ENCODE data around the gene FAM200A. TPM values are rescaled to one million over a fixed set of nuclear protein-coding genes. Genes with fewer than 3 reads are reported as not detected.

FAM200A gene
- total and polyA plus RNA-seq, 2 of the 13 experiments (the other 11 are each of a cell fraction or from before 2014, with no cell fraction given) = 4.7 to 6.3 TPM

DNA sequence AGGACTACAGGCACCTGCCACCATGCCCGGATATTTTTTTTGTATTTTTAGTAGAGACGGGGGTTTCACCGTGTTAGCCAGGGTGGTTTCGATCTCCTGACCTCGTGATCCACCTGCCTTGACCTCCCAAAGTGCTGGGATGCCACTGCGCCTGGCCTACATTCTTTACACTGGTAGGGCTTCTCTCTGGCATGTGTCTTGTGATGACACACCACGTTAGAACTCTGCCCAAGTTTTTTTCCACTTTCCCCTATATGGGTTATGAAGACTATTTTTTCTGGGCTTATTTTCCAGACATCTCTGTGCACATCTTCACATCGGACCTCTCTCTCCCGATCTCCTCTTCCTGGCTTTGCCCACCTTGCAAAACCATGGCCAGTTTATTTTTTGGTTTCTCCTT, 10.7 kb downstream of the FAM200A start:
- Histone ChIP-seq H3K4me3 (replicated peaks in 1 of 3; ENCODE audit: insufficient read depth in 1 of 3, low read depth in 2 of 3, low read length in 3 of 3) (no peak overlapping the region), H2AFZ (ENCODE audit: low read length) (no peak overlapping the region), H3K9me3 (ENCODE audit: low read length) (no peaks in the 10 kb centered on the region), H3K79me2 (ENCODE audit: insufficient read depth, low read length) (no peaks in the 10 kb centered on the region), H3K27ac (ENCODE audit: extremely low read length, insufficient read depth, low read length) (no peak overlapping the region), H3K27me3 (ENCODE audit: control insufficient read depth in 1 of 2, insufficient read depth in 2 of 2, low read length in 2 of 2) (no peaks in the 10 kb centered on the region), H3K9ac (ENCODE audit: insufficient read depth, low read depth, low read length) (no peak overlapping the region), H3K36me3 (replicated peaks in 1 of 2; ENCODE audit: control insufficient read depth in 1 of 2, insufficient read depth in 2 of 2, low read length in 2 of 2) (peaks cover 0 to under 1% of the 10 kb centered on the region in 2 experiments; a peak in 1 of 5 replicates), H3K4me2 (ENCODE audit: low read depth, low read length) (no peak overlapping the region), H3K4me1 (ENCODE audit: insufficient read depth, low read length) (peaks cover 9% of the 10 kb centered on the region), H4K20me1 (ENCODE audit: insufficient read depth, low read length) (no peaks in the 10 kb centered on the region)
- DNase-seq (ENCODE audit: low spot score) (no peak), ATAC-seq (no peak; the same call in 2 of the 3 replicates), FAIRE-seq (no peak)
- in situ Hi-C loops (cut with HindIII; ENCODE audit: extremely low pct_ligation_motif_present, low pct_unique_long_range_greater_than_20kb) = no loop called here
- TF ChIP-seq, protein P1, sequence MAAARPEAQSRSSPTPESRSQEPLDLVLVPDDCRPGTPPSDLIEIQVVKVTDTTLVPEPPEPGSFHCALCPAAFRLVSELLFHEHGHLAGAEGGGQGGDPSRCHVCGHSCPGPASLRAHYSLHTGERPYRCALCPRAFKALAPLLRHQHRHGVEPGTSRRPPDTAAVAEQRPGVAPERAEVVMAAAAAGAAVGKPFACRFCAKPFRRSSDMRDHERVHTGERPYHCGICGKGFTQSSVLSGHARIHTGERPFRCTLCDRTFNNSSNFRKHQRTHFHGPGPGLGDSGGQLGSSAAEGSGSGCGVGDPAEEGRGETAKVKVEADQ (CRISPR knock-in tag; IDR thresholded peaks at IDR 0.05; ENCODE audit: borderline replicate concordance) = no peak
- TF ChIP-seq POGZ (CRISPR knock-in tag; IDR thresholded peaks at IDR 0.05) (no peak), ZNF616 (CRISPR knock-in tag; IDR thresholded peaks at IDR 0.05; ENCODE audit: low read depth) (no peak), MEF2D (CRISPR knock-in tag; IDR thresholded peaks at IDR 0.05) (no peak)
- TF ChIP-seq, protein P2, sequence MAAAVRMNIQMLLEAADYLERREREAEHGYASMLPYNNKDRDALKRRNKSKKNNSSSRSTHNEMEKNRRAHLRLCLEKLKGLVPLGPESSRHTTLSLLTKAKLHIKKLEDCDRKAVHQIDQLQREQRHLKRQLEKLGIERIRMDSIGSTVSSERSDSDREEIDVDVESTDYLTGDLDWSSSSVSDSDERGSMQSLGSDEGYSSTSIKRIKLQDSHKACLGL (CRISPR knock-in tag; IDR thresholded peaks at IDR 0.05) = no peak
- intact Hi-C loops (cut with micrococcal nuclease; ENCODE audit: unreplicated experiment) = no loop called here
- ChIA-PET CTCF (ENCODE audit: low intra/inter-chr PET ratio, low total read pairs) (no interaction called here), POLR2A (interaction anchor here (1.6 kb wide), 1 partner anchor 17 kb away, joined by 5 read pairs; the partner anchor contains the start of gene ZNF655)
- 58% methylated on average over 9 of the region's 9 CpGs for WGBS (ENCODE audit: low lambda C conversion rate)
- BruUV-seq (replicated peaks) = no TSS peak

DNA sequence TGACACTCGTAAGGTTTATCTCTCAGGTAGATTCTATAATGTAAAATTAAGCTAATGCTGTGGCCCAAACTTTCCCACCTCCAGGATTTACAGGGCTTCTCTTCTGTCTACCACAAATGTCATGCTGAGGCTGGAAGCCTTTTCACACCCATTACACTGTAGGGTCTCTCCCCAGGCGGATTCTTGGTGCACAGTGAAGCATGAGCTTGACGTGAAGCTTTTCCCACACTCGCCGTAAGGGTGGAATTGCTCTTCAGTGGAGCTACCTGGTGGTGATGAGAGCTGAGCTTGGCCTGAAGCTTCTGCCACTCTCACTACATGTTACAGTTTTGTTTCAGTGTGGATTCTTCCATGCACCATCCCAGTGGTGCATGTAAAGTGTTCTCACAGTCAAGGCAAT, 11.4 kb downstream of the FAM200A start:
- ATAC-seq (peak; percentile 50; the same call in 2 of the 3 replicates), FAIRE-seq (no peak), DNase-seq (ENCODE audit: low spot score) (no peak)
- CTCF ChIA-PET (ENCODE audit: low intra/inter-chr PET ratio, low total read pairs) = no interaction called here
- H3K27me3 ChIP-seq (ENCODE audit: control insufficient read depth in 1 of 2, insufficient read depth in 2 of 2, low read length in 2 of 2) = no peaks in the 10 kb centered on the region
- H3K9me3 ChIP-seq (ENCODE audit: low read length) = no peaks in the 10 kb centered on the region
- POLR2A ChIA-PET = interaction anchor here (1.6 kb wide), 1 partner anchor 18 kb away, joined by 5 read pairs; the partner anchor contains the start of gene ZNF655
- peak overlapping the region; percentile 40 for H3K4me2 ChIP-seq (ENCODE audit: low read depth, low read length)
- H3K4me1 ChIP-seq (ENCODE audit: insufficient read depth, low read length) = peaks cover 9% of the 10 kb centered on the region
- no peaks in the 10 kb centered on the region for H4K20me1 ChIP-seq (ENCODE audit: insufficient read depth, low read length)
- H2AFZ ChIP-seq (ENCODE audit: low read length) = no peak overlapping the region
- no peaks in the 10 kb centered on the region for H3K79me2 ChIP-seq (ENCODE audit: insufficient read depth, low read length)
- in situ Hi-C loops (cut with HindIII; ENCODE audit: extremely low pct_ligation_motif_present, low pct_unique_long_range_greater_than_20kb) = no loop called here
- H3K4me3 ChIP-seq (replicated peaks in 1 of 3; ENCODE audit: insufficient read depth in 1 of 3, low read depth in 2 of 3, low read length in 3 of 3) = no peak overlapping the region
- no peaks in the 10 kb centered on the region for H3K36me3 ChIP-seq (replicated peaks in 1 of 2; ENCODE audit: control insufficient read depth in 1 of 2, insufficient read depth in 2 of 2, low read length in 2 of 2)
- no peak overlapping the region for H3K9ac ChIP-seq (ENCODE audit: insufficient read depth, low read depth, low read length)
- no peak overlapping the region for H3K27ac ChIP-seq (ENCODE audit: extremely low read length, insufficient read depth, low read length)
- 80% methylated on average over 5 of the region's 5 CpGs for WGBS (ENCODE audit: low lambda C conversion rate)
- no TSS peak for BruUV-seq (replicated peaks)
- intact Hi-C loops (cut with micrococcal nuclease; ENCODE audit: unreplicated experiment) = no loop called here
- TF ChIP-seq, protein P3, sequence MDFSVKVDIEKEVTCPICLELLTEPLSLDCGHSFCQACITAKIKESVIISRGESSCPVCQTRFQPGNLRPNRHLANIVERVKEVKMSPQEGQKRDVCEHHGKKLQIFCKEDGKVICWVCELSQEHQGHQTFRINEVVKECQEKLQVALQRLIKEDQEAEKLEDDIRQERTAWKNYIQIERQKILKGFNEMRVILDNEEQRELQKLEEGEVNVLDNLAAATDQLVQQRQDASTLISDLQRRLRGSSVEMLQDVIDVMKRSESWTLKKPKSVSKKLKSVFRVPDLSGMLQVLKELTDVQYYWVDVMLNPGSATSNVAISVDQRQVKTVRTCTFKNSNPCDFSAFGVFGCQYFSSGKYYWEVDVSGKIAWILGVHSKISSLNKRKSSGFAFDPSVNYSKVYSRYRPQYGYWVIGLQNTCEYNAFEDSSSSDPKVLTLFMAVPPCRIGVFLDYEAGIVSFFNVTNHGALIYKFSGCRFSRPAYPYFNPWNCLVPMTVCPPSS (IDR thresholded peaks at IDR 0.05) = no peak
- no peak for TF ChIP-seq ZSCAN25 (CRISPR knock-in tag; IDR thresholded peaks at IDR 0.05)
- TF ChIP-seq RAD51 (IDR thresholded peaks at IDR 0.05; ENCODE audit: borderline replicate concordance) = no peak
- TF ChIP-seq, protein P4, sequence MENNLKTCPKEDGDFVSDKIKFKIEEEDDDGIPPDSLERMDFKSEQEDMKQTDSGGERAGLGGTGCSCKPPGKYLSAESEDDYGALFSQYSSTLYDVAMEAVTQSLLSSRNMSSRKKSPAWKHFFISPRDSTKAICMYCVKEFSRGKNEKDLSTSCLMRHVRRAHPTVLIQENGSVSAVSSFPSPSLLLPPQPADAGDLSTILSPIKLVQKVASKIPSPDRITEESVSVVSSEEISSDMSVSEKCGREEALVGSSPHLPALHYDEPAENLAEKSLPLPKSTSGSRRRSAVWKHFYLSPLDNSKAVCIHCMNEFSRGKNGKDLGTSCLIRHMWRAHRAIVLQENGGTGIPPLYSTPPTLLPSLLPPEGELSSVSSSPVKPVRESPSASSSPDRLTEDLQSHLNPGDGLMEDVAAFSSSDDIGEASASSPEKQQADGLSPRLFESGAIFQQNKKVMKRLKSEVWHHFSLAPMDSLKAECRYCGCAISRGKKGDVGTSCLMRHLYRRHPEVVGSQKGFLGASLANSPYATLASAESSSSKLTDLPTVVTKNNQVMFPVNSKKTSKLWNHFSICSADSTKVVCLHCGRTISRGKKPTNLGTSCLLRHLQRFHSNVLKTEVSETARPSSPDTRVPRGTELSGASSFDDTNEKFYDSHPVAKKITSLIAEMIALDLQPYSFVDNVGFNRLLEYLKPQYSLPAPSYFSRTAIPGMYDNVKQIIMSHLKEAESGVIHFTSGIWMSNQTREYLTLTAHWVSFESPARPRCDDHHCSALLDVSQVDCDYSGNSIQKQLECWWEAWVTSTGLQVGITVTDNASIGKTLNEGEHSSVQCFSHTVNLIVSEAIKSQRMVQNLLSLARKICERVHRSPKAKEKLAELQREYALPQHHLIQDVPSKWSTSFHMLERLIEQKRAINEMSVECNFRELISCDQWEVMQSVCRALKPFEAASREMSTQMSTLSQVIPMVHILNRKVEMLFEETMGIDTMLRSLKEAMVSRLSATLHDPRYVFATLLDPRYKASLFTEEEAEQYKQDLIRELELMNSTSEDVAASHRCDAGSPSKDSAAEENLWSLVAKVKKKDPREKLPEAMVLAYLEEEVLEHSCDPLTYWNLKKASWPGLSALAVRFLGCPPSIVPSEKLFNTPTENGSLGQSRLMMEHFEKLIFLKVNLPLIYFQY (CRISPR knock-in tag; IDR thresholded peaks at IDR 0.05; ENCODE audit: borderline replicate concordance) = no peak
- TF ChIP-seq GTF2F1 (IDR thresholded peaks at IDR 0.05; ENCODE audit: low read length) = no peak
- TF ChIP-seq, protein P5, sequence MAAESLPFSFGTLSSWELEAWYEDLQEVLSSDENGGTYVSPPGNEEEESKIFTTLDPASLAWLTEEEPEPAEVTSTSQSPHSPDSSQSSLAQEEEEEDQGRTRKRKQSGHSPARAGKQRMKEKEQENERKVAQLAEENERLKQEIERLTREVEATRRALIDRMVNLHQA (CRISPR knock-in tag; IDR thresholded peaks at IDR 0.05) = no peak

Measured in HepG2 (cell line).